Neural progenitor cell (in vitro differentiated cells): ENCODE data around the gene CTNNBL1.

Experiments used
- EZH2 ChIP-seq: fragments of 200-600 bp; sonication (generic); IDR thresholded peaks from 2 replicates; pipeline ENCODE4 v1.6.1; 2017; ENCODE audit warnings: antibody characterized with exemption, mild to moderate bottlenecking, moderate library complexity
- TF ChIP-seq, protein P1 (sequence below): fragments of 200-600 bp; sonication (generic); IDR thresholded peaks from 2 replicates; pipeline ENCODE4 v1.5.1; 2017; ENCODE audit warnings: antibody characterized with exemption, mild to moderate bottlenecking

GRCh38 chr20:37796121-37796520, 102.3 kb downstream of the CTNNBL1 start:
- TF ChIP-seq, protein P1, sequence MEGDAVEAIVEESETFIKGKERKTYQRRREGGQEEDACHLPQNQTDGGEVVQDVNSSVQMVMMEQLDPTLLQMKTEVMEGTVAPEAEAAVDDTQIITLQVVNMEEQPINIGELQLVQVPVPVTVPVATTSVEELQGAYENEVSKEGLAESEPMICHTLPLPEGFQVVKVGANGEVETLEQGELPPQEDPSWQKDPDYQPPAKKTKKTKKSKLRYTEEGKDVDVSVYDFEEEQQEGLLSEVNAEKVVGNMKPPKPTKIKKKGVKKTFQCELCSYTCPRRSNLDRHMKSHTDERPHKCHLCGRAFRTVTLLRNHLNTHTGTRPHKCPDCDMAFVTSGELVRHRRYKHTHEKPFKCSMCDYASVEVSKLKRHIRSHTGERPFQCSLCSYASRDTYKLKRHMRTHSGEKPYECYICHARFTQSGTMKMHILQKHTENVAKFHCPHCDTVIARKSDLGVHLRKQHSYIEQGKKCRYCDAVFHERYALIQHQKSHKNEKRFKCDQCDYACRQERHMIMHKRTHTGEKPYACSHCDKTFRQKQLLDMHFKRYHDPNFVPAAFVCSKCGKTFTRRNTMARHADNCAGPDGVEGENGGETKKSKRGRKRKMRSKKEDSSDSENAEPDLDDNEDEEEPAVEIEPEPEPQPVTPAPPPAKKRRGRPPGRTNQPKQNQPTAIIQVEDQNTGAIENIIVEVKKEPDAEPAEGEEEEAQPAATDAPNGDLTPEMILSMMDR = no peak
- no peak for TF ChIP-seq EZH2
